MV-4-11 (cell line): ENCODE results near the gene CHD3.

Source experiments
- DNase-seq: peaks from one replicate; lab custom pipeline; 2025; lab: John Stamatoyannopoulos, UW

Gene CHD3

DNA sequence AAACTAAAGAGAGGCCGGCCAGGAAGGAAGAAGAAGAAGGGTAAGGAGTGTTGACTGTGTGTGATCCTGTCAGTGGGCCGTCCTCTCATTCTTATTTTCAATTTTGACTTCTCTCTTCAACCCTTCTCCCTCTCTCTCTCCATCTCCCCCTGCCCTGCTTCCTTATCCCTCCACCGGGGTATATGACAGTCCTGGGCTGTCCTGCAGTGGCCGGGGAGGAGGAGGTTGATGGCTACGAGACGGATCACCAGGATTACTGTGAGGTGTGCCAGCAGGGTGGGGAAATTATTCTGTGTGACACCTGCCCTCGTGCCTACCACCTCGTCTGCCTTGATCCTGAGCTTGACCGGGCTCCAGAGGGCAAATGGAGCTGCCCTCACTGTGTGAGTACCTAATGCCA is 5.6 kb downstream of the CHD3 start:
- no peak for DNase-seq

DNA sequence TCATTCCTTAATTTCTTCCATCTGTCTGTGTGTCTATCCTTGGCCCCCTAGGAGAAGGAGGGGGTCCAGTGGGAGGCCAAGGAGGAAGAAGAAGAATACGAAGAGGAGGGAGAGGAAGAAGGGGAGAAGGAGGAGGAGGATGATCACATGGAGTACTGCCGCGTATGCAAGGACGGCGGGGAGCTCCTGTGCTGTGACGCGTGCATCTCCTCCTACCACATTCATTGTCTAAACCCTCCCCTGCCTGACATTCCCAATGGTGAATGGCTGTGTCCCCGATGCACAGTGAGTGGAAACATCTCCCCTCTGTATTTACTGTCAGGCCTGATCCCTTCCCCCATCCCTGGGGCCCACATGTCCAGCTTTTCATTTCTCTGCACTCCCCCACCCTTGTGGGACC is 6.3 kb downstream of the CHD3 start:
- DNase-seq: no peak

- DNase-seq: no peak
These were observed 8.5 kb downstream of the CHD3 start for GRCh38 chr17:7897090-7897489.

GRCh38 chr17:7897773-7898172 is 9.2 kb downstream of the CHD3 start:
- peak; percentile 55 for DNase-seq

- no peak for DNase-seq
These were observed 14.8 kb downstream of the CHD3 start for GRCh38 chr17:7903154-7904103.

DNA sequence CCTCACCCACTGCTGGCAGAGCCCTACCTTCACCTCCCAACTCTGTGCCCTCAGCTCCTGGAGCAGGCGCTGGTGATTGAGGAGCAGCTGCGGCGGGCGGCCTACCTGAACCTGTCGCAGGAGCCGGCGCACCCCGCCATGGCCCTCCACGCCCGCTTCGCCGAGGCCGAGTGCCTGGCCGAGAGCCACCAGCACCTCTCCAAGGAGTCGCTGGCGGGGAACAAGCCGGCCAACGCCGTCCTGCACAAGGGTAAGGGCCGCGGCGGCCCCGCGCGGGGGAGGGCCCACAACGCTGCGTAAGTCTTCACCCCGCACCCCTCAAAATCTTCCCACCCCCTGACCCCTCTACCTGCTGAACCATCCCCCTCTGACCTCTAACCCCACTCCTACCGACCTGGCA is 20.5 kb downstream of the CHD3 start:
- DNase-seq: no peak

DNA sequence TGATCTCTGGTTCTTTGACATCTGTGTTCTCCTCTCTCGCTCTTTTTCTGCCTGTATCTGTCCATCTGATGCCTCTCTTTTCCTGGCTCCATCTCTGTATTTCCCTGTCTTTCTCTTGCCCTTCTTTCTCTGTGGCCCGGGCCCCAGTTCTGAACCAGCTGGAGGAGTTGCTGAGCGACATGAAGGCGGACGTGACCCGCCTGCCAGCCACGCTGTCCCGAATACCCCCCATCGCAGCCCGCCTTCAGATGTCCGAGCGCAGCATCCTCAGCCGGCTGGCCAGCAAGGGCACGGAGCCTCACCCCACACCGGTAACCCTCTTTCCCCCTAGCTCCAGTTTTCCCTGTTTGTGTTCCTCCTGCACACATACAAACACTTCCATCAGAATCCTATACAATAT is 21.7 kb downstream of the CHD3 start:
- DNase-seq: no peak

DNA sequence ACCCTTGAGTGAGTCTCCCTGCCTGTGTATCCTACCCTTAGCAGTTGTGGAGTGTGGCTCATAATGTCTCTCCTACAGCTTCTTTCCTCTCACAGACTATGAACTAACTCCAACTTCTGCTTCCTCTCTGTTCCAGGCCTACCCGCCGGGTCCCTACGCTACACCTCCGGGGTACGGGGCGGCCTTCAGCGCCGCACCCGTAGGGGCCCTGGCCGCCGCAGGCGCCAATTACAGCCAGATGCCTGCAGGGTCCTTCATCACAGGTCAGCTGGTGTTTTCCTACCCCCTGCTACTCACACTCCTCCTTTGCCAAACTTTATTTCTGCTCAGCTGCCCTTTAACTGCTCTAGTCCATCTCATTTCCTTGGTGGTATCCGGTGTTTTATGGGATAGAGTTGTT is 22.1 kb downstream of the CHD3 start:
- no peak for DNase-seq

GRCh38 chr17:7911116-7911515 is 22.5 kb downstream of the CHD3 start:
- no peak for DNase-seq

DNA sequence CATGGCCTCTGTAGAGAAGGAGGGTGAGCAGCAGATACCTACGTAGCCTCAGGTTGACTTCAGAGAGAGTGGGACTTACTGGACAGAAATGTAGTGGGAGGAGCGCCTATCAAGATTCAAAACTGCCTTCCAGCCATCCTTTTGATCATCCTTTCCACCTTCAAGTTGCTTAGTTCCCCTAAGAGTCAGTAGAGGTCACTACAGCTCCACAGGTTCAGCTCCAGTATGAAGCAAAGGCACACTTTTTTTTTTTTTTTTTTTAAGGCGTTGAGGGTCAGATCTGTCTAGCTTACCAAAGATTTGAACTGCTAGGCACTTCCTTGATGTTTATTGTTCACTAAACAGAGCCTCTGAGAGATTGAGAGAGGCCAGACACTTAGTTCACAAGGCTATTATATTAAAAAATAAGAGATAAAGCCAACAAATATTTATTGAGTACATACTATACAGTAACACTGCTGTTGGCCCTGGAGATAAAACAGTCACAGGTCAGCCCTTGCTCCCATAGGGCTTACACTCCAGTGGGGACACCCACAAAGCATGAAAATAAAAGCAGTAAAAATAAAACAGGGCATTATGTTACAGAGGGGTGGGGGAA is 24.4 kb downstream of the CHD3 start:
- DNase-seq: peak; percentile 81

DNA sequence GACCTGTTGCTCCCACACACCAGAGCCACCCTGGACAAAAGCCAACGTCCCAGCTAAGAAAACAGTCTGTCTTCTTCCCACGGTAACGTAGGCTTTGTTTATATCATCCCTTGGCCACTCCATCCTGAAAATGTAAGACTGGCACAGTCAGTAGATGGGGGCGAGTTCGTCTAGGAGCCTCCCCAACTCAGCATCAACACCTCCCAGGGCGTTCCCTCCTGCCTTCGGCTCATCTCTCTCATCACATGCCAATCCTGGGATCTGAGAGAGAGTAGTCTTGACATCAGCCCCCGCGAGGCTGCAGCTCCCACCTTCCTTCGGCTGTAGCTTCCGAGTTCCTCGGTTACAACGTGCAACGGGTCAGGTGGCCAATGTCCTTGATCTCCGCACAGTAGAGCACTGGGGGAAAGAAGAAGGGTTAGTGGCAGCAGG is 26.6 kb downstream of the CHD3 start:
- DNase-seq: no peak

- DNase-seq: peak; percentile 92
These were observed 27.2 kb downstream of the CHD3 start, which contains the start of gene RNF227 for GRCh38 chr17:7915611-7916384. Gene RNF227 (minus strand): TSS chr17:7916289. CDS start chr17:7916195, 94 bp downstream.

GRCh38 chr17:7916385-7916682 is 27.7 kb downstream of the CHD3 start:
- no peak for DNase-seq

- no peak for DNase-seq
These were observed 28.2 kb downstream of the CHD3 start for GRCh38 chr17:7916808-7917207.

GRCh38 chr17:7922269-7922844 is 33.8 kb downstream of the CHD3 start:
- DNase-seq: no peak

- no peak for DNase-seq
These were observed 34.4 kb downstream of the CHD3 start for GRCh38 chr17:7922845-7923628.

- peak; percentile 29 for DNase-seq
These were observed 39.0 kb downstream of the CHD3 start for GRCh38 chr17:7927596-7927995.

DNA sequence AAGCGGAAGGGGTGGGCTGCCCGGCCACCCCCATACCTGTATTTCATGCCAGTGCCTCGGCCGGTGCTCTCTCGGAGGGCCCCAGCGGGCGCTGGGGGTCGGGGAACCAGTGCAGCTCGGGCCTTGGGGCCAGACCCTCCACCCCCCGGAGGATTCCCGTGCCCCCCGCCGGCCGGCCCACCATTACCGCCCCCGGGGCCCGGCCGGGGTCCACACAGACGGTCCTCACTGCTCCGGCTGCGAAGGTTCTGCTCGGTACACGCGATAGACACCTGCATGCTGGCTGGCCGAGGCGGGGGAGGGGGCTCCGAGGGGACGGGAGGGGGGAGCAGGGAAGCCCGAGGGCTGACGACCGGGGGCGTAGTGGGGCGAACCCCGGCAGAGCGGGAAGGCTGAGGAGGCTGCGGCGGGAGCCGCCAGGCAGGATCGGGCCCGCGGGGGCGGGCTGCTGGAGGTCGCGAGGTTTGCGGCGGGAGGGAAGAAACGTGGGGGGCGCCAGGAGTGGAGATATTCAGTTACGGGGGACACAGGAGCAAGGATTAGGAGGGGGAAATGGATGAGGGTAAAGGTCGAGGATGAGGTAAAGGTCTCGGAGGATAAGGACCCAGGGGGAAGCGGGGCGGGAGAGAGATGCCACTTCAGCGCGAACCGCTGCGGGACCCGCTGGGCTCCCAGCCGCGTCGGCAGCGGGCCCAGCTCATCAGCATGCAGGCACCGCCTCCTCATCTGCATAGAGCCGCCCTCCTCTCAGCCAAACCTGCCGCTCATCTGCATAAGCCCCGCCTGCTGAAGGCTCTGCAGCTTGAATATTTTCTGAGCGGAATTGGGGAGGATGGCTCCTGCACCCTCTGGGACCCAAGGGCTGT is 40.8 kb downstream of the CHD3 start, which contains the start of gene KCNAB3:
TSS of gene KCNAB3 (minus strand) at position 699 of the 866 bp plus-strand sequence. CDS start at position 278, 421 bp downstream.
- DNase-seq: peak; percentile 66

- no peak for DNase-seq
These were observed 42.4 kb downstream of the CHD3 start for GRCh38 chr17:7930841-7931631.
